Stimulated activated CD8-positive, alpha-beta memory T cell treated with anti-CD3 and anti-CD28 coated beads, Interleukin-4, amount 100 ng/mL, for 48 hours (primary cell): ENCODE data around the gene WDR76.
"Not testable (repeated sequence)": the region's sequence is repeated elsewhere in the genome, so short reads cannot be mapped to it uniquely, and the experiment has no call there.

Experiments
- DNase-seq: peaks from one replicate; pipeline ENCODE4 v3.0.0-alpha.2; 2020

WDR76 gene

GRCh38 chr15:43824302-43825246, 2.2 kb upstream of the WDR76 start, which contains the start of gene MFAP1:
TSS of gene MFAP1 (minus strand) at chr15:43824690. CDS start at chr15:43824569, 121 bp downstream.
- DNase-seq, result peak; percentile 93

GRCh38 chr15:43825305-43825704, 1.5 kb upstream of the WDR76 start:
- not testable (repeated sequence) for DNase-seq

DNA sequence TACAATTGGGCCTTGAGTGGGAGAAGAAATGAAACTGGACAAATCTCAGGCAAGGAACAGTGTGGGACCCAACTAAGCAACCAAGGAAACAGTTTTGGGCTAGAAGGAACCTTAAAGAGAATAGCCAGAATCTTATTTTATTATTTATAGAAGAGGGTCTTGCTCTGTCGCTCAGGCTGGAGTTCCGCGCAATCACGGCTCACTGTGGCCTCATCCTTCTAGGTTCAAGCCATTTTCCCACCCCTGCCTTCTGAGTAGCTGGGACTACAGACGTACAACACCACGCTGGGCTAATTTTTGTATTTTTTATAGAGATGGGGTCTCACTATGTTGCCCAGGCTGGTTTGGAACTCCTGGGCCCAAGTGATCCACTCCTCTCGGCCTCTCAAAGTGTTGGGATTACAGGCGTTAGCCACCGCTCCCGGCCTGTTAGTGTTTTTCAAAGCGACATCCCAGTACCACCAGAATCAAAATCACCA, 734 bp upstream of the WDR76 start:
- no peak for DNase-seq

GRCh38 chr15:43828061-43828657, 1.4 kb downstream of the WDR76 start:
- DNase-seq, result peak; percentile 38

DNA sequence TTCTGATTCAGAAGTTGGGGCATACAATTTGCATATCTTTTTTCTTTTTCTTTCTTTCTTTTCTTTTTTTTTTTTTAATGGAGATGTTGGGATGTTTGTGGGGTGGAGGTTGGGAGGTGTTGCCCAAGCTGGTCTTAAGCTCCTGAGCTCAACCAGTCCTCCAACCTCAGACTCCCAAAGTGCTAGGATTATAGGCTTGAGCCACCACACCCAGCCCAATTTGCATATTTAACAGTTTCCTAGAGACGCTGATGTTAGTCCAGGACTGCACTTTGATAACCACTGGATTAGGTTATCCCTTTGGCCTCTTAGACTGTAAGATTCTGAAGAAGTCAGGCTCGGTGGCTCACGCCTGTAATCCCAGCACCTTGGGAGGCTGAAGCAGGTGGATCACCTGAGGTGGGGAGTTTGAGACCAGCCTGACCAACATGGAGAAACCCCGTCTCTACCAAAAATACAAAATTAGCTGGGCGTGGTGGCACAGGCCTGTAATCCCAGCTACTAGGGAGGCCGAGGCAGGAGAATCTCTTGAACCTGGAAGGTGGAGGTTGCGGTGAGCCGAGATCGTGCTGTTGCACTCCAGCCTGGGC, 3.2 kb downstream of the WDR76 start:
- not testable (repeated sequence) for DNase-seq

GRCh38 chr15:43830691-43831275, 4.0 kb downstream of the WDR76 start:
- DNase-seq, result not testable (repeated sequence)

DNA sequence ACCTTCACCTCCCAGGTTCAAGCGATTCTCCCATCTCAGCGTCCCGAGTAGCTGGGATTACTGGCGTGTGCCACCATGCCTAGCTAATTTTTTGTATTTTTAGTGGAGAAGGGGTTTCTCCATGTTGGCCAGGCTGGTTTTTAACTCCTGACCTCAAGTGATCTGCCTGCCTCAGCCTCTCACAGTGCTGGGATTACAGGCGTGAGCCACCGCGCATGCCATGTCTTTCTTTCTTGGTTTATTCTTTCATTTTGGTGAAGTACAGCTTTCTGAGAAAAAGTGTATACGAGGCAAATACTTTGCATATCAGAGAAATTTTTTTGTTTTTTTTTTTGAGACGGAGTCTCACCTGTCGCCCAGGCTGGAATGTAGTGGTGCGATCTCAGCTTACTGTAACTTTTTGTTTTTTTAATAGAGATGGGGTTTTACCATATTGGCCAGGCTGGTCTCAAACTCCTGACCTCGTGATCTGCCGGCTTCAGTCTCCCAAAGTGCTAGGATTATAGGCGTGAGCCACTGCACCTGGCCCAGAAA, 4.8 kb downstream of the WDR76 start:
- DNase-seq, result not testable (repeated sequence)

GRCh38 chr15:43832485-43832884, 5.7 kb downstream of the WDR76 start:
- not testable (repeated sequence) for DNase-seq

GRCh38 chr15:43845421-43845820, 18.6 kb downstream of the WDR76 start:
- no peak for DNase-seq

DNA sequence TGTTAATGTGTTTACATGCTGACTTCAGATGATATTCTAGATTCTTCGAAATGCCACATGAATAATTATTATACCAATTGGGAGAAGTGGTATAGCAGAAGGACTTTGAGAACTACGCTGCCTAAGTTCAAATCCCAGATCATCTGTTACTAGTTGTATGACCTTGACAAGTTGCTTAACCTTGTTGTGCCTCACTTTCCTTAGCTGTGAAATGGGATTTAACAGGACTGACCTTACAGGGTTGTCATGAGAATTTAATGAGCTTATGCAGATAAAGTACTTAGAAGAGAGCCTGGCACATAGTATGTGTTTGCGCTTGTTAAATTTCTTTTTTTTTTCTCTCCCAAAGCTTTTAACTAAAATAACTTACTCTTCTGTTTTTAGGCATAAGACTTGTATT, 24.4 kb downstream of the WDR76 start:
- DNase-seq, result no peak

DNA sequence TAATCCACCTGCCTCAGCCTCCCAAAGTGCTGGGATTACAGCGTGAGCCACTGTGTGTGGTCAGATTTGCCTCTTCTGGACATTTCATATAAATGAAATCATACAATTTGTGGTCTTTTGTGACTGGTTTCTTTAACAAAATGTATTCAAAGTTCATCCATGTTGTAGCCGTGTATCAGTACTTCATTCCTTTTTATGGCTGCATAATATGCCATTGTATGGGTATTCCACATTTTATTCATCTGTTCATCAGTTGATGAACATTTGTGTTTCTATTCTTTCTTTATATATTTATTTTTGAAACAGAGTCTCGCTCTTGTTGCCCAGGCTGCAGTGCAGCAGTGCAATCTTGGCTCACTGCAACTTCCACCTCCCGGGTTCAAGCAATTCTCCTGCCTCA, 25.8 kb downstream of the WDR76 start:
- DNase-seq, result no peak

DNA sequence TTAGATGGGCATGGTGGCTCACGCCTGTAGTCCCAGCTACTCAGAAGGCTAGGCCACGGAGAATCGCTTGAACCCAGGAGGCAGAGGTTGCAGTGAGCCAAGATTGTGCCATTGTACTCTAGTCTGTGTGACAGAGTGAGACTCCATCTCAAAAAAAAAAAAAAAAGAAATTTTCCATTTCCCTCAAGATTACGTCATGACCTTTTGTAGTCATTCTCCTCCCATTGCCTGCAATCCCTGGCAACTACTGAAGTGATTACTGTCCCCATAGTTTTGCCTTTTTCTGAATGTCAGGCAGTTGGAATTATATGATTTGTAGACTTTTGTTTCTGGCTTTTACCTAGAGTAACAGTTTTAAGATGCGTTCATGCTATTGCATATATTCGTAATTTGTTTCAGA, 28.0 kb downstream of the WDR76 start:
- no peak for DNase-seq

GRCh38 chr15:43859546-43859945, 32.7 kb downstream of the WDR76 start:
- no peak for DNase-seq

DNA sequence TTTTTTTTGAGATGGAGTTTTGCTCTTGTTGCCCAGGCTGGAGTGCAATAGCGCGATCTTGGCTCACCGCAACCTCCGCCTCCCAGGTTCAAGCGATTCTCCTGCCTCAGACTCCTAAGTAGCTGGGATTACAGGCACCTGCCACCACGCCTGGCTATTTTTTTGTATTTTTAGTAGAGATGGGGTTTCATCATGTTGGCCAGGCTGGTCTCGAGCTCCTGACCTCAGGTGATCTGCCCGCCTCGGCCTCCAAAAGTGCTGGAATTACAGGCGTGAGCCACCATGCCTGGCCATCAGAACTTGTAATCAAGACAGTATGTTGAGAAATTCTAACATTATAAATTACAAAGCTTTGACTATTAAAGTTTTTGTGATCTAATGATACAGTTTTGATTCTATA, 39.8 kb downstream of the WDR76 start:
- DNase-seq, result not testable (repeated sequence)

GRCh38 chr15:43867096-43867495, 40.3 kb downstream of the WDR76 start:
- no peak for DNase-seq

DNA sequence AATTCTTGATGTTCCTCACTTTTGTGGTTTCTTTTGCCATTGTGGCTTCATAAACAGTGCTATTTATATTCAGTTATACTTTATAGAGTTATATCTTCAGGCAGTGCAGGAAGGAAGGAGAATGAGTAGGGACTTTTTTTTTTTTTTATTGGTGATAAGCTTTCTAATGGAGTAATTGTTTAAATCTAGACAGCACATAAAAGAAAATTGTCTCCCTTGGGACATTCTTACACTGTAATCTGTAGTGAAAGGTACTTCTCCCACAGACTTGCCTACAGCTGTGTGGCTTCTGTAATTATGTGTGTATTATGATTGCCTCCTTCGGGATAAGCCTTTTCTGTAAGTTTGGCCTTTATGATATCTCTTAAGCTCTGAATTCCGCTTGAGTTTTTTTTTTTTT, 41.6 kb downstream of the WDR76 start:
- no peak for DNase-seq

GRCh38 chr15:43871835-43872234, 45.0 kb downstream of the WDR76 start:
- DNase-seq, result no peak

- DNase-seq, result no peak
Measured at GRCh38 chr15:43872416-43873020, 45.7 kb downstream of the WDR76 start.

DNA sequence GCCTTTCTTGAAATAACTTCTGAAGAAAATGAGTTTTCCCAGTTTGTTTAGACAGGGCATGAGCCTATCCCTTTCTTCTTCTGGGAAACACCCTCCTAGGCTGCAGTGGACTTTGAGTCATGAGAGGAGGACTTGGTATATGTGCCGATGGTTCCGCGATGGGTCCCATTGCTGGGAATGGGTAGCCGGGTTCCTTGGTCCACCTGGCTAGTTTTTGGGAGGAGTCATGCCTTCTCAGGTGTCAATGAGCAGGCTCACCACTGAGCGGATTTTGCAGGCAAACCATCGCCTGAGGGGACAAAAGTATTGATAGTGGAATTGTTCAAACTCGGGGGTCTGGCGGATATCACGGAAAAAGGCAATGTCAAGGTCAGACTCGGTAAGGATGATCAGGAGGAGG, 46.8 kb downstream of the WDR76 start:
- DNase-seq, result no peak

- no peak for DNase-seq
Measured at GRCh38 chr15:43876872-43877271, 50.1 kb downstream of the WDR76 start.

GRCh38 chr15:43877371-43877770, 50.6 kb downstream of the WDR76 start:
- no peak for DNase-seq

DNA sequence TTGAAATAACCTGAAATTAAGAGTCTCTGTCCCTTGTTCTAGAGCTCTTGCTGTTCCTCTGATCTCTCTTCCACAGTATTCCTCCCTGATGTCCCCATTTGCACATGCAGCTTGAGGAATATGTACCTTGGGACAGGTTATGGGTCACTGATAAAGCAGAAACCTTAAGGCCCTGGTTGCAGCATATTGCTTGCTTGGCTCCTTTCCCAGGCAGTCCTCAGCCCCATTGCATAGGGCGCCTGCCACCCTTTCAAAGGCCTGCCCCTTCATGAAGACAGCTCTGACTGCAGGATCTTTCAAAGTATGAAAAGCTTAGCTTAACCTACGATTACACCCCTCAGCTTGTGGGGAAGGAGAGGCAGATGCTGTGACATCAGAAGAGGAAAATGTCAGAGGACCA, 51.6 kb downstream of the WDR76 start:
- no peak for DNase-seq
